Activated CD4-positive, alpha-beta T cell treated with anti-CD3 and anti-CD28 coated beads, Interleukin-2, amount 50 U/mL, for 4 hours (primary cell): ENCODE measurements around the gene OXGR1.
"Not testable (repeated sequence)": the region's sequence is repeated elsewhere in the genome, so short reads cannot be mapped to it uniquely, and the experiment has no call there.

Source experiments
- DNase-seq, 2 experiments: peaks; one replicate each; pipeline ENCODE4 v3.0.0-alpha.2; 2020

The OXGR1 gene

DNA sequence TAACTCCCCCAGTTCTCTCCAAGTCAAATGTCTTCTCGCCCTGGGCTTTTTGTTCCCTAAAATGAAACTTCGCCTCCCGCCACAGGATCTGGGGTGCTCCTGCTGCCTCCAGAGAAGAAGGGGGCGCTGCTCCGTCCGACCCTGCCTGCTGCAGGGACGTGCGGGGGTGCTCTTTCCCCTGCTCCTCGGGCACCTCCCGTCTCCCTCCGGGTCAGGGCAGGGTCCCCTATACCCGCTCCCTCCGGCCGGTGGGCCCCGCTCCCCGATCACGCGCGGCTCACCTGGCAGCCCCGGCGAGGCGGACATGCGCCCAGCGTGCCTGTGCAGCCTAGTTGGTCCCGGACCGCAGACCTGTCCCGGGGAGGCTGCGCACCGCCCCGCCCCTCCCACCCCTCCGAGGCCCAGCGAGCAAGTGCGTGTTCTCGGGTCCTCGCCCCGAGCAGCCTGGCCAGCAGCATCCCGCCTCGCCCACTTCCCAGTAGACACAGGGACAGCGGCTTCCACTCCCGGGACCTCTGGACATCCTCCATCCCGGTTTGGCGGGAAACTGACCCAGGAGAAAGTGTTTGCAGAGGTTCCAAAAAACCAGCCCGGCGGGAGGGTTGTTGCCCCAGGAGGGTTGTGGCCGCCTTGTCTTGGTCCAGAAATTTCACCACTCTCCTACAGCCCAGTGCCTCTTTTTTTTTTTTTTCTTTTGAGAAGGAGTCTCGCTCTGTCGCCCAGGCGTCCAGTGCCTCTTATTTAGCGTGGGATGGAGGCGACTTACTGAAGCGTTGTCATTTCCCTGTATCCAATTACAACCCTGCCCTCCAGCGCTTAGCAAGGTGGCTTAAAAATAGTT, at the start of gene OXGR1:
Gene OXGR1 (minus strand): TSS at position 460 of the 841 bp plus-strand sequence. CDS start 6,717 bp downstream, outside the sequence.
- DNase-seq, result no peak

DNA sequence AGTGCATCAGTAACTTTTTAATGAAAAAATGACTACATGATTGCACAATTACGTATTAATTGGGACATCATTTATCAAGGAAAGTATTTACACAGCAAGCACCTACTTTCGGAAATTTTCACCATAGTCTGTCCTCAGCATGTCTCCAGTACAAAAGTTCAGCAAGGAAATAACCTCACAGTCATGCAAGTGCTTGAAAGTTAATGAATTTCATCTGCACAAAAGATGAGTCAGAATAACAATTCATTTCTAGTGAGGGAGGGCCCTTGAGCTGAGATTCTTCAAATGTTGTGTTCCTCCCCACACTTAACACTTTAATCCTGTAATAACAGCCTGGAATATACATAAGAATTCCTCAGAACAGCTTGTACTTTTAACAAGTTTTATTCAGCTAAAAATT, 49.0 kb upstream of the OXGR1 start:
- DNase-seq, result no peak

DNA sequence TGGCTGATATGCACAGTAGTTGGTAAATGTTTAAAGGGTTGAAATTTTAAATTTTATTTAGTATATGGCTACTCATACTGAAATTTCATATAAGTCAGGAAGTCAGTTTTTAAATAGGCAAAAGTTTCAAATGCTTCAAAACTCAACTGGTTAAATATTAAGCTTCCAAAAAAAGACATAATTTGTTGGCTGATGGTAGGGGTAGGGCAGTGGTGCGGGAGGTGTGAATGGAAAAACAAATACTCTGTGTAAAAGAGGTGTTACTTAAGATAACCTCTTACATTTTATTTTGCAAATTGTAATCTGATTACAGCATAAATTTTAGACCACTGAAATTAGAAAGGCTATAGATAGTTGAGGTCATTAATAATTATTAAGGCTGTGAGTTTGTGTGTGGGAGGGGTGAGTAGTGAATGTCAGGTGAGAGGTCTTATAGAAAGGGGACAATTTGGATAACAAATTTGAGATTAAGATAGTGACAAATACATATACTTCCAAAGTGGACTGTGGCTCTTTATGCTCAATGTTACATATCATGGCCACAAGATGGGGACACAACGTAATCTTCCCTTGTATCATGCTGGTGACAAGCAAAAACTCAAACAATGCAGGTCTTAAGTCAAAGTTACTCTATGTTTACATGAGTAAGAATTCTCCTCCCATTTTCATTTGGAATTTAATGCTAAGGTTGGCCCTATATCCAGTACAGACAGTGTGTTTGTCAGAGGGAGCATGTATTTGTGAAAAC, 36.6 kb upstream of the OXGR1 start:
- no peak for DNase-seq

DNA sequence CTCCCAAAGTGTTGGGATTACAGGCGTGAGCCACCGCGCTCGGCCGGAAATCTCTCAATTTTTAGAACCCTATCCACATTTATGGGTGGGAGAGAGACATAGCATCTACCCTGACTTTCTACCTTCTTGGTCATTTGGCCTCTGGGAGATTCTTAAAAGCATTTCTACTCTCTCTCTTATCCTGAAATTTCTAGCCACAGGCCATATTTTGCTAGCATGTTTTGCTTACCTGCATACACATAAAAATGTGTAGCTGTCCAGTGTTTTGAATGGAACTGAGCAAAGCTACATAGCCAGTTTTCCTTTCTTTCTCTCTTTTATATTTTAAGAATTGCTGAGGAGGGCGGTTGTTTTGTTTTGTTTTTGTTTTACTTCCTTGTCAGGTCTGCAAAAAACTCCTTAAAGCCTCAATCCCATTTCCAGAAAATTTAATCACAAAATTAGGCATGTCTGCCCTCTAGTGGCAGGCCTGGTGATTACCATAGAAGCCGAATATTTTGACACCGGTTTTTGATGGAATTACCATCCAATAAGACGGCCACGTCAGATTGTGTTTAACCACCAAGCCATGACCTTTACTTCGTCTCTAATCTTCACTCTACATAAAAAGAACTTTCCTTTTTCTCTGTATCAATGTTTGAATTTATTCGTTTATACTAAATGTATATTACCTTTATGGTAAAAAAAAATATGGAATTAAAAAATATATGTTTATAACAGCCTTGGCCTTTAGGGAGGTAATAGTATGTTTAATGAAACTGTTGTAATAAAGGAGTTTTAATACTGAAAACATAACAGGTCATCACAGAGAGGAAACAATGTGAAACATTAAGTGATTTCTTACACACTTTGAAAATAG, 34.4 kb upstream of the OXGR1 start:
- DNase-seq, result peak; percentile 23 to 27

DNA sequence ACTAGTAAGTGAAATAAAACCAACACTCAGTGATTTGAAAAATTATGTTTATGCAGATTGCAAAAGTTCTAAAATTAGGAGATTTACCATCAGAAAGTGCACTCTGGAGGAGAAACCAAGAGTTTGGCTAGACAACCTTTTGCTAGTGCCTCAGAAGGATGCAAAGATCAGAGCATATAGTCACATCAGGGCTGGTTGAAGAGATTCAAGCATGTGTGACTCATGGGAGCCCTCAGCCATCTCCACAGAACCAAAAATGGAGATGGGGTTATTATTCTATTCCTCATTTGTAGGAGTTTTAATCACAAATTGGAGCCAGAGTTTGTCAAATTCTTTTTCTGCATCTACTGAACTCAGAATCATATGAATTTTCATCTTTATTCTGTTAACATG, 32.9 kb upstream of the OXGR1 start:
- DNase-seq, result no peak

DNA sequence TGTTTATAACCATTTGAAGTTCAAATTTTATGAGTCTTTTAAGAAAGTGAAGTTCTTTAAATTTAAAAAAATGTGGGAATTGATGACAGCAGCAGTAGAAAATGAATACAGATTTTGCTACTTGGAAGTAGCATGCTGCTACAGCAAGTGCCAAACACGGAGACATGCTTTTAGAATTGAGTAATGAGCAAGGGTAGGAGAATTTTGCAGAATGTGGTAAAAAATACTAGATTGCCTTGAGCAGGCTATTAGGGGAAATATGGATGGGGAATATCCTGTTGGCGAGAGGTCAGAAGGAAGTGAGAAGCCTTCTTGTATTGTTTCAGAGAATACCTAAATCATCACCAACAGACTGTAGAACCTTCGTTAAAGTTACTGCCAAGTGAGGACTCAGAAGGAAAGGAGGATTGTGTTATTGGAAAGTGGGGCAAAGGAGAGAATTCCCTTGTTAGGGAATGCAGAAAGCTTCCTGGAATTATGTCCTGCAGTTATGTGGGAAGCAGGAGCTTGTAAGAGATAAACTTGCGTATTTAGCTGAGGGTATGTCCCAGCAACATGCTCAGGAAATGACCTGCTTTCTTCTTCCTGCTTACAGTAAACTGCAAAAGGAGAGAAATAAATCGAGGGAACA, 32.4 kb upstream of the OXGR1 start:
- no peak for DNase-seq

DNA sequence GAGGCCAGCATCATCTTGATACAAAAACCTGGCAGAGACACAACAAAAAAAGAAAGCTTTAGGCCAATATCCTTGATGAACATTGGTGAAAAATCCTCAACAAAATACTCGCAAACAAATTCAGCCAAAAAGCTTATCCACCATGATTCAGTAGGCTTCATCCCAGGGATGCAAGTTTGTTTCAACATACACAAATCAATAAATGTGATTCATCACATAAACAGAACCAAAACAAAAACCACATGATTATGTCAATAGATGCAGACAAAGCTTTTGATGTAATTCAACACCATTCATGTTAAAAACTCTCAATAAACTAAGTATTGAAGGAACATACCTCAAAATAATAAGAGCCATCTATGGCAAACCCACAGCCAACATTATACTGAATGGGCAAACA, 29.5 kb upstream of the OXGR1 start:
- DNase-seq, result not testable (repeated sequence)

DNA sequence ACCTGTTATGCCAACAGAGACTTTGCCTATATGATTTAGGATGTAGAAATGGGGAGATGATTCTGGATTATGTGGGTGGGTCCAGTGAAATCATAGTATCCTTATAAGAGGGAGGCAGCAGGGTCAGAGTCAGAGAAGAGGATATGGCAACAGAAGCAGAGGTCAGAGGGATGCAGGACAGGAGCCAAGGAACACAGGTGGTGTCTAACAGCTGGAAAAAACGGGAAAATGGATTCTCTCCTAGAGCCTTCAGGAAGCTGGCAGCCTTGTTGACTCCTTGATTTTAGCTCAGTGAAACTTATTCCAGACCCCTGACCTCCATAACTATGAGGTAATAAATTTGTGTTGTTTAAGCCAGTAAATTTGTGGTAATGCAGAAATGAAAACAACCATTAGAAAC, 28.8 kb upstream of the OXGR1 start:
- no peak for DNase-seq

DNA sequence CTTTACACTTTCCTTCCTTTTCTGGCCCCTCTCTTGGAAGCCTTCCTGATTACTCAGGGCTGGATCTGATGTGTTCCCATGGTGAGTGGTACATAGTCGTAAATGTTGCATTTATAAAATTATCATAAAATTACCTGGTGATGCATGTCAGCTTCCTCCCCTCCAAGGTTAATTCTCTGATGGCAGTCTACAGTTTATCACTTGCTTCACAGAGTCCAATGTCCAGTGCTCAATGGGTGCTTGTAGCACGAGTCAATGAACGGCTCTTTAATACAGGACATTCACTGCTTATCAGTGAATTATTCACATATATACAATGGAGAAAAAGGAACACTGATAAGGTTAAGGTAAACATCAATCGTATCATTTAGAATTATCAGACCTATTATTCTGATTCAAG, 27.0 kb upstream of the OXGR1 start:
- no peak for DNase-seq

DNA sequence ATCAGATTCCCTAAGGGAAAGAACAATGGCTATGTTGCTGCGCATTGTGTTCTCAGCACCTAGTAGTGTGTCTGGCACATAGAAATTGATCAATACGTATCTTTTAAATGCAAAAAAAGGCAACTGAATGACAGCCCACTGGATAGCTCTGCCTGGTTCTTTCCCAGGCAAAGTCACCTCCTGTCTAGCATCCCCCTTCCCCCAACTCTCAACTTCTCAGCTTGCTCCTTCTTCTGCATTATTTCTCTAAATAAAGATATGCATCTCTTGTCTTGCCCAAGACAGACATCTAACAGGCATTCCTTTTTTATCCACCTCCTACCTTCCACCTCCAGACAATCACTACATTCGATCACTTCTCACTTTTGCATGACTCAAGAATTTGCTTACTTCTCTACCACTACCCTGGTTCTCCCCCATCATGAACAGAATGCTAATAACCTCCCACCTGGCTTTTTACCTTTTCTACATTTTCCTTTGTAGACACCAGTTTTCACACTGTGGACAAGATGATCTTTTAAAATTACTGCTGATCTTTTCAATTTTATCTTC, 26.5 kb upstream of the OXGR1 start:
- DNase-seq, result no peak

DNA sequence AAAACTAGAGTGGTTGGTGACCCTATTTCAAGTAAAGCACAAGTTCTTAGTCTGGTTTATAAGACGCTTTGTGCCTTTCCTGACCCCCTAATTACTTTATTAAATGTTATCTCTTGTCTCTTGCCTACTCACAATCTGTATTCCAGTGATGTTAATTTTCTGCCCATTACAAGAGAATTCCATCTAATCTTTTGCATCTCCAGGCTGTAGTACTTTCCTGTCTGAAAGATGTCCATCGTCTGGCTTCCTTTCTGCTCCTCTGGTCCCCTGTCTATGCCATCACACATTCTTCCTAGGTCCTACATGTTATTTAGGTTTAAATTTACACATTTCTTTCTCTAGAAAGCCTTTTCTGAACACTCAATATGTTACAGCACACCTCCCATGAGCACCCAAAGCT, 25.9 kb upstream of the OXGR1 start:
- no peak for DNase-seq

DNA sequence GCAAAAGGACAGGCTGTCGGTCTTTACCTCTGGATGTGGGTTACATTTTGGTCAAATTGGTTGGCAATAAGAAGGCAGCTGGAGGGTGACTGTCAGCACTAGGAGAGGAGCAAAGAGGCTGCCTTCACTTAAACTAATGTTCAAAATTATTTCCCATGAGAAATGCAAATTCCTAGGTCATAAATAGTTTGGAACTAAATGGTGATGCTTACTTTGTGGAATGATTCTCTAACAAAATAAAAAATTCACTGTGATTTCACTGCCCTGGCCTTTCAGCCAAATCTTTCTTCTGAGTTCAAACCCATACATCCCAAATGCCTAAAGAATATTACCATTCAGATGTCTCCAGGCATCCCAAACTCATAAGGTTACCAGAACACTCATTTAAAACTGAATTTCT, 25.0 kb upstream of the OXGR1 start:
- DNase-seq, result no peak

DNA sequence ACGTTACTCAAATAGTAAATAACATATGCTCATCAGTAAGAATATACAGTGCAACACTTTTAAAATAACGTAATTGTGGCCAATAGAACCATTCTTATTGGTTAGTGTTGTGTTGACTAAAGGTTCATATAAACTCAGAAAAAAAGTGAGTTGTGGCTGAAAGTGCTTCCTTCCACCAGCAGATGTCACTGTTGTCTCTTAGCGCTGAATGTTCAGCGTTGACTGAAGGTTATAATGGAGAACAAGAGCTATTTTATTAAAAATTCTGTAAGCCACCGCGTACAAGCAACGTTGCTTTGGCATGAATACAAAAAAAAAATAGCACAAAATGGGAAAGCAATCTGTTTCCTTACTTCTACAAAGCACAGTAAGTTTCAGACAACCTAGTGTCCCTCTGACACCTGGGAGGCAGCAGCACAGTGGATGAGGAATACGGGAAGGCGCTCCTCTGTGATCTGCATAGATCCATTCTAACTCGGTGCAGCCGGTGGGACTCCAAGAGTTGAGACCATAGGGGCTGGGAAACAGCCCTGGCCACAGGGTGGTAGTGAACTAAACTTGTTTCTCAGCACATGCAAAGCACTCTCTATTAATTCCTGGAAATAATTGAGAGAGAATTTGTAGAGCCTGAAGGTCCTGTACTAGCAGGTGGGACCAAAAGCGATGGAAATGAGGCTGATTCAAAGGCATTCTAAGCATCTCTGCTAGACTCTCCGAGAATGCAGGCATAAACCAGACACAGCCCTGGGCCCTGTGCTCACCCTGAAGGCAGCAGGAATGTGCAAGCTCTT, 23.9 kb upstream of the OXGR1 start:
- peak; percentile 7 to 9 for DNase-seq

DNA sequence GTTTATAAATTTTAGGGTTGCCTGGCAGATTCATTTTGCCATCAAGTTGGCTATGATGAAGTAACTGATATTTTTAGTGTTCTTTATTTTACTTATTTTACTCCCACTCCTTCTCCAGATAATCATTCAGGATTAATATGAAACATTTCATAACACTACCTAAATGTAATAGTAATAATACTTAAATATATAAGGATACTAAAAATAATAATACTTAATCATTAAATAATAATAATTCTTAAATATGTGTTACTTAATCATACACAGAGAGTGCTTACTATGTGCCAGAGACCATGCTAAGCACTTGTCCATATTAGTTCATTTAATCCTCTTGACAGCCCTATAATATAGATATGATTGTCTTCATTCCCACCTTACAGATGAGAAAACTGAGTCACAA, 23.0 kb upstream of the OXGR1 start:
- DNase-seq, result no peak

DNA sequence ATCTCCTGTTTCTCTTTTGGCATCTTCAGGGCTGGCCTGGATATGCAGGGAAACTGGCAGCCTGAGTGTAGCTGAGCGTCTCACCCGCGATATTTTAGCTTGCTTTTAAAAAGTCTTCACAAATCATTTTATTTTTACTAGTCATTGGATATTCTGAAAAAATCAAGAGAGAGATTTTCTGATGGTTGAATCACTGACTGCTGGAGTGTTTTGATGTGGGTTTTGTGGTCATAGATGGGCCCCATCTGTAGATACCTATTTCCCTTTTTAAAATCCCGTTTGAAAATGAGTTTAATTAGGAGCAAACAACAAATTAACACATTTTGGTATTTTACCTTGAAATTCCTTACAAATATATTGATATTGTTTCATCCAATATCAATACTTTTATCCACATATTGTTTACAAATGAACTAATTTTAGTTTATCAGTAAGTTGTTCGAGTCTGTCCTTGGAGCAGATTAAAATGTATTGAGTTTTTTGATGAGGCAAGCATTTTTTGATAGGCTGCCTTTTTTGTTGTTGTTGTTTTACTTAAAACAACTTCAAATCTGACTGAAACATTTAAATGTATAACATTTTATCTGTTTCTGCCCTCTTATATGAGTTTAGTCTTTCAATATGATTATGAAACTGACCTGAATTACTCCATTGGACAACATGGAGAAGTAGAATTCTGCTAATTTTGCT, 21.5 kb upstream of the OXGR1 start:
- DNase-seq, result no peak

DNA sequence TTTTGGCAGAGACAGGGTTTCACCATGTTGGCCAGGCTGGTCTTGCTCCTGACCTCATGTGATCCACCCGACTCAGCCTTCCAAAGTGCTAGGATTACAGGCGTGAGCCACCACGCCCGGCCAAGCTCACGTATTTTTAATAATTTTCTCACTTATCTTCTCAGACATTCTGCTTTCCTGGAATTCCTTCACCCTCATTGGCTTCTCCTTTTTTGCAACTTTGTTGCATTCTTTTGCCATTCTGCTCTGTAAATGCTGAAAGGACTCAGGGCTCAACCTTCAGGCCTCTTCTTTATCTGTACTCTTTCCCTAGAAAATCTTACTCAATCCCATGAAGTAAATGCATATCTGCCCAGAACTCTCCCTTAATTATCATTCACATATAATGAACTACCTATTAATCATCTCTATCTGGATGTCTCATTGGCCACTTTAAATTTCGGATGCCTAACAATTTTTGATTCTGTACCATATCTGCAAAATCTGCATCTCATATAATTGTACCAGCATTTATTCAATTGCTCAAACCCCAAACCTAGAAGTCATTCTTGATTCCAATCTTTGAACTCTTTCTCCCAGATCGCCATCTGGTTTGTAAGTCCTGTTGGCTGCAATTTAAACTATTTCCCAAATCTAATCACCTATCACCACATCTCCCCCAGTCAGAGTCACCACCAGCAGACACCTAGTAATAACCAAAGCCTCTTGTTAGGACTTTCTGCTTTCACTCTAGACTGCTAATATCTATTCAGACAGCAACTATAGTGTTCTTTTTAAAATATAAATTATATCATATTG, 18.2 kb upstream of the OXGR1 start:
- DNase-seq, result no peak

DNA sequence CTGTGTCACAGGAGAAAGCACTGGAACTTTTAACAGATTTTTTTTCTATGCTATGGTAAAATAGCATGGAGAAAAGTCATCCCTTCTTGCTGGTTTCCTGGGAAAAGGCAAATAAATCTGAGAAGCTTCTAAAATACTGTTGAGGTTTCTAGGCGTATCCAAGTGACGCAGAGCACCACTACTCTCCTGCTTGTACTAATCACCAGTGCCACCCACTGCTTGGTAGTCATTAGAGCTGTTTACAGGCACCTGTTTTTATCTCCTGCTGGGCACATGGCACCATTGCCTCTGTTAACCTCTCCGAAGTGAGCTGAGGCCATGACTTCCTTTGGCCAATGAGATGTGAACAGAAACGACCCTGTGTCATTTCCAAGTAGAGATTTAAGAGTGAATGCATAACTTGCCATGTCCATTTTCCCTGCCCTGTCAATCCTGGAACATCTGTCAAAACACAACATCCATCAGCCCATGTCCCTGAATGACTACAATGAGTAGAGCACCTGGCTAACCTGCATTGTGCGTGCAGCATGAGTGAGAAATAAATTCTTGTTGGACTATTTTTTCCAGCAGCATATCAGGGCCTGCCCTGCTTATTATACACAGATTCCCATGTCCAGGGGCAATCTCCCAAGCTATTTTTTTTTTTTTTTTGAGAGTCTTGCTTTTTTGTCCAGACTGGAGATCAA, 17.3 kb upstream of the OXGR1 start:
- DNase-seq, result no peak

DNA sequence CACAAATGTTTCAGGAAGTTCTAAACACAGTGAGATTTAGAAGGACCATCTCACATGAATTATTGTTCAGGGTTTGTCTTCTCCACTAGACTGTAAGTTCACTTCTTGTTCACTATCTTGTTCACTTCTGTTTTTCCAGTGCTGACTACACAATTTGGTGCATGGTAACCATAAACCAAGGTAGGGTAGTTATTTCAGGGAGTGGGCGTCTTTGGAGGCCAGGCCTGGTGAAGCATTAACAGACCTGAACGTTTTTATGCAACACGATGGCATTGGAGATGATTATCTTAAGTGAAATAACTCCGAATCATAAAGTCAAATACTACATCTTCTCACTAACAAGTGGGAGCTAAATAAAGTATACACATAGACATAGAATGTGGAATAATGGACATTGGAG, 14.4 kb upstream of the OXGR1 start:
- no peak for DNase-seq

DNA sequence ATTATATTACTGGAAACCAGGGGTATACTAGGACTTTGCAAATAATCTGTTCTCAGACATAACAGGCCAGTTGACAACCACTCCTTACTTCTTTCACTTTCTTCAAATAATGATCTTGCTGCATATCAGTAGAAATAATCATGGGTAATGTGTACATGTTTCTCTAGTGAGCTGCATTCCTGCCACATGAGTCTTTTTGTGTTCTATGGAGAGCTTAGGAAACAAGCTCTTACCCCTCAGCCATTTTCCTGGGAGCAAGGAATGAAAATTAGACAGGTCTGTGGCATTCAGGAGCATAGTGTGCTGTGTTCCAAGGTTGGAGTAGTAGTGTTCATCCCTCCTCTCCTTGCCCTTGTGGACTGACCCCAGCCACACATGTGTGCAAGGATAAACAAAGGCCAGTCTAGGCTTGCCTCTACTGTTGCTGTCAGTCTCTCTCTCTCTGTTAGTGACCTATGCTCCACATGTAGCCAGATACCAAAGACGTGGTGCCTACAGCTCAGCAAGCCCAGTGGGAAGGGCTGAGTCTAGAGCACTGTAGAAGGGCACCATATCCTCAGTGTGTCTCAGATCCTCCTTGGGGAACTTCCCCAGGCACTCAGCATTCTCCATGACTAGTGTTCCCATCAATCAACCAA, 11.5 kb upstream of the OXGR1 start:
- no peak for DNase-seq
